Right lobe of liver (tissue), 6 donors: ENCODE results near the gene ADIRF. TPM values are rescaled to one million over a fixed set of nuclear protein-coding genes. Genes with fewer than 3 reads are reported as not detected.
"Not testable (repeated sequence)": the region's sequence is repeated elsewhere in the genome, so short reads cannot be mapped to it uniquely, and the experiment has no call there.

Experiments used
- ATAC-seq, 4 donors: fragments of 200-7000 bp; cut with Tn5 transposase; one replicate each; pipeline ENCODE4 v1.9.1; 2020; ENCODE audit warnings: mild to moderate bottlenecking in 4 of 4, moderate library complexity in 4 of 4
- DNase-seq, 3 donors: peaks; one replicate each; pipeline ENCODE4 v3.0.0-alpha.2; 2020
- H3K27ac ChIP-seq, 3 donors: fragments of 200-600 bp; one replicate each; pipeline ENCODE4 v1.8.0; 2022
- H3K27me3 ChIP-seq, 2 donors: fragments of 200-600 bp; one replicate each; pipeline ENCODE4 v1.8.0; 2022
- H3K36me3 ChIP-seq, 4 donors: fragments of 200-600 bp; sonication (generic) in 1 of 4; one replicate each; pipeline versions ENCODE4 v1.5.1 to v1.8.0; 2017 to 2022; ENCODE audit warnings: control low read depth in 1 of 4
- H3K4me1 ChIP-seq, 4 donors: fragments of 200-600 bp; sonication (generic) in 1 of 4; one replicate each; pipeline versions ENCODE4 v1.5.1 to v1.8.0; 2017 to 2022; ENCODE audit warnings: control low read depth in 1 of 4
- H3K4me3 ChIP-seq, 3 donors: fragments of 200-600 bp; one replicate each; pipeline ENCODE4 v1.8.0; 2022
- H3K9me3 ChIP-seq, 4 donors: fragments of 200-600 bp; sonication (generic) in 1 of 4; one replicate each; pipeline versions ENCODE4 v1.5.1 to v1.8.0; 2017 to 2022; ENCODE audit warnings: control low read depth in 1 of 4
- CTCF ChIP-seq, 4 donors: fragments of 200-600 bp in 3 of 4; fragments of 450-650 bp in 1 of 4; IDR thresholded peaks; one replicate each; pipeline versions ENCODE4 v1.5.1 to v1.8.0; 2016 to 2022; ENCODE audit warnings: antibody characterized with exemption in 4 of 4, mild to moderate bottlenecking in 2 of 4
- POLR2A ChIP-seq: fragments of 450-650 bp; IDR thresholded peaks from one replicate; pipeline ENCODE4 v1.6.1; 2017; ENCODE audit warnings: antibody characterized with exemption, mild to moderate bottlenecking
- whole genome bisulfite sequencing: methylation state at CpG from one replicate; pipeline ENCODE4 v1.1.6; 2018; ENCODE audit warnings: low coverage, low lambda C conversion rate; ENCODE audit not compliant: insufficient coverage; ENCODE audit errors: missing lambda C conversion rate; 5-methylcytosine and 5-hydroxymethylcytosine counted together
- intact Hi-C, 2 donors: fragments of 100-400 bp; cut with DNase I; formaldehyde crosslinking; loops; one replicate each; pipeline versions ENCODE4 v1.11.2 to v1.14.1; 2022
- total RNA-seq, 6 experiments: library from RNA; depleted of rRNA in 2 of 6; stranded (reverse); fragments of >200 nt in 2 of 6; fragmentation: NEBNext Ultra II Directional in 3 of 6; extraction: Animal tissue kit (Norgen Biotek cat#: 25700) in 3 of 6; gene quantifications; one replicate each; pipeline versions ENCODE4 v1.1.0 to v1.2.4, GENCODE V29; 2016 to 2023
- donor health status: DM: no; HTN: yes; CAD: no.
- donor health status: DM: no; HTN: no; CAD: no.
- donor health status: DM: no; HTN: no; CAD: no.
- donor health status: DM: no; HTN: yes; CAD: no.
- donor health status: DM: no; HTN: yes; CAD: no.

The ADIRF gene
- total RNA-seq, 6 experiments from 2014 or later, result 11.1 to 77.6 (median 28.6) TPM

- no peak overlapping the region for H3K4me3 ChIP-seq
- no peaks in the 10 kb centered on the region for H3K36me3 ChIP-seq
- DNase-seq (peak in 1 of 3 donors; percentile 11), ATAC-seq (no peak)
- TF ChIP-seq CTCF (IDR thresholded peaks at IDR 0.05), result no peak
- TF ChIP-seq POLR2A, result no peak
- intact Hi-C loops, result no loop called here
- no peaks in the 10 kb centered on the region for H3K27me3 ChIP-seq
- peaks cover 0 to 6% (median 2%) of the 10 kb centered on the region in 4 donors for H3K4me1 ChIP-seq
- WGBS, result 82% methylated on average over 7 of the region's 7 CpGs
- no peak overlapping the region for H3K27ac ChIP-seq
- no peaks in the 10 kb centered on the region for H3K9me3 ChIP-seq
Measured at GRCh38 chr10:86952106-86952505, 16.2 kb upstream of the ADIRF start.

- intact Hi-C loops, ATAC-seq, H3K36me3 ChIP-seq: not testable (repeated sequence)
Measured at GRCh38 chr10:86952697-86953096, 15.6 kb upstream of the ADIRF start.

GRCh38 chr10:86953747-86954680 is 14.3 kb upstream of the ADIRF start:
- DNase-seq, result peak in 2 of 3 donors; percentile 61 to 75
- H3K4me1 ChIP-seq, result peaks cover 0 to 9% (median 4%) of the 10 kb centered on the region in 4 donors
- no peak for TF ChIP-seq CTCF (IDR thresholded peaks at IDR 0.05)
- TF ChIP-seq POLR2A, result no peak
- H3K27ac ChIP-seq, result peak overlapping the region in 1 of 3 donors; percentile 75
- H3K27me3 ChIP-seq, result no peaks in the 10 kb centered on the region
- H3K9me3 ChIP-seq, result no peaks in the 10 kb centered on the region
- no peaks in the 10 kb centered on the region for H3K36me3 ChIP-seq
- H3K4me3 ChIP-seq, result no peak overlapping the region
- peak; percentile 52 to 78 (median 69) for ATAC-seq
- WGBS, result 42% methylated on average over 4 of the region's 15 CpGs
- intact Hi-C loops, result no loop called here

More at GRCh38 chr10:86952697-86953096, 15.6 kb upstream of the ADIRF start:
- 92% methylated on average over 8 of the region's 10 CpGs for WGBS
- not testable (repeated sequence) for H3K4me3 ChIP-seq, H3K4me1 ChIP-seq, H3K27ac ChIP-seq, H3K9me3 ChIP-seq, H3K27me3 ChIP-seq
- DNase-seq, result peak in 1 of 3 donors; percentile 1

- peak in 1 of 3 donors; percentile 48 for DNase-seq
- 87% methylated on average over 3 of the region's 13 CpGs for WGBS
- intact Hi-C loops, result no loop called here
- no peak for TF ChIP-seq POLR2A
- TF ChIP-seq CTCF (IDR thresholded peaks at IDR 0.05), result no peak
- peak overlapping the region in 2 of 3 donors; percentile 16 for H3K4me3 ChIP-seq
- ATAC-seq, result no peak
- H3K27ac ChIP-seq, result peak overlapping the region in 2 of 3 donors; percentile 12 to 75
- H3K36me3 ChIP-seq, result no peaks in the 10 kb centered on the region
- no peaks in the 10 kb centered on the region for H3K27me3 ChIP-seq
- peaks cover 0 to 9% (median 4%) of the 10 kb centered on the region in 4 donors for H3K4me1 ChIP-seq
- no peaks in the 10 kb centered on the region for H3K9me3 ChIP-seq
Measured at GRCh38 chr10:86954681-86955500, 13.4 kb upstream of the ADIRF start.
